HEK293 (cell line): ENCODE results near the gene SNX7.

Experiments used
- BCL6B ChIP-seq: fragments of 450-650 bp; formaldehyde crosslinking; IDR thresholded peaks from 2 replicates; pipeline ENCODE4 v1.5.1; 2017; ENCODE audit warnings: missing biosample characterization, missing genetic modification characterization
- CTCF ChIP-seq: fragments of 450-650 bp; formaldehyde crosslinking; IDR thresholded peaks from 2 replicates; pipeline ENCODE4 v1.5.1; 2016; ENCODE audit warnings: missing biosample characterization, missing genetic modification characterization
- KLF1 ChIP-seq: fragments of 450-650 bp; formaldehyde crosslinking; IDR thresholded peaks from 2 replicates; pipeline ENCODE4 v1.5.1; 2016; ENCODE audit warnings: missing biosample characterization, missing genetic modification characterization
- KLF9 ChIP-seq: fragments of 450-650 bp; formaldehyde crosslinking; IDR thresholded peaks from 2 replicates; pipeline ENCODE4 v1.5.1; 2016; ENCODE audit warnings: missing biosample characterization, missing genetic modification characterization, low read depth
- MYNN ChIP-seq: fragments of 450-650 bp; formaldehyde crosslinking; IDR thresholded peaks from 2 replicates; pipeline ENCODE4 v1.5.1; 2016; ENCODE audit warnings: missing biosample characterization, missing genetic modification characterization, borderline replicate concordance
- PBX3 ChIP-seq: sonication (generic); formaldehyde crosslinking; IDR thresholded peaks from 2 replicates; pipeline ENCODE4 v1.8.1; 2022; ENCODE audit warnings: mild to moderate bottlenecking, moderate library complexity, missing genetic modification reagents
- SALL2 ChIP-seq: fragments of 450-650 bp; formaldehyde crosslinking; IDR thresholded peaks from 2 replicates; pipeline ENCODE4 v1.5.0; 2017; ENCODE audit warnings: missing biosample characterization, mild to moderate bottlenecking, missing genetic modification characterization, borderline replicate concordance
- ZBTB48 ChIP-seq: fragments of 450-650 bp; formaldehyde crosslinking; IDR thresholded peaks from 2 replicates; pipeline ENCODE4 v1.5.1; 2016; ENCODE audit warnings: missing biosample characterization, missing genetic modification characterization
- ZFP3 ChIP-seq: fragments of 450-650 bp; formaldehyde crosslinking; IDR thresholded peaks from 2 replicates; pipeline ENCODE4 v1.5.1; 2016; ENCODE audit warnings: low read depth, missing biosample characterization, missing genetic modification characterization
- ZNF10 ChIP-seq: fragments of 450-650 bp; formaldehyde crosslinking; IDR thresholded peaks from 2 replicates; pipeline ENCODE4 v1.5.1; 2017; ENCODE audit warnings: missing biosample characterization, missing genetic modification characterization
- ZNF184 ChIP-seq: fragments of 450-650 bp; IDR thresholded peaks from 2 replicates; pipeline ENCODE4 v1.5.1; 2018; ENCODE audit warnings: missing biosample characterization, mild to moderate bottlenecking, missing genetic modification characterization
- ZNF501 ChIP-seq: fragments of 450-650 bp; formaldehyde crosslinking; IDR thresholded peaks from 2 replicates; pipeline ENCODE4 v1.5.1; 2016; ENCODE audit warnings: missing biosample characterization, missing genetic modification characterization
- ZNF600 ChIP-seq: fragments of 450-650 bp; formaldehyde crosslinking; IDR thresholded peaks from 2 replicates; pipeline ENCODE4 v1.5.1; 2016; ENCODE audit warnings: missing biosample characterization, missing genetic modification characterization
- ZNF660 ChIP-seq: fragments of 450-650 bp; IDR thresholded peaks from 2 replicates; pipeline ENCODE4 v1.5.1; 2018; ENCODE audit warnings: missing biosample characterization, mild to moderate bottlenecking, missing genetic modification characterization
- ZNF670 ChIP-seq: fragments of 450-650 bp; formaldehyde crosslinking; IDR thresholded peaks from 2 replicates; pipeline ENCODE4 v1.5.1; 2016; ENCODE audit warnings: missing biosample characterization, missing genetic modification characterization, low read depth
- ZNF843 ChIP-seq: fragments of 450-650 bp; formaldehyde crosslinking; IDR thresholded peaks from 2 replicates; pipeline ENCODE4 v1.5.1; 2016; ENCODE audit warnings: missing biosample characterization, missing genetic modification characterization
- ZSCAN23 ChIP-seq: fragments of 450-650 bp; formaldehyde crosslinking; IDR thresholded peaks from 2 replicates; pipeline ENCODE4 v1.5.1; 2016; ENCODE audit warnings: missing biosample characterization, missing genetic modification characterization
- TF ChIP-seq, protein P1 (sequence below): fragments of 450-650 bp; formaldehyde crosslinking; IDR thresholded peaks from 2 replicates; pipeline ENCODE4 v1.5.1; 2016; ENCODE audit warnings: missing biosample characterization, missing genetic modification characterization
- TF ChIP-seq, protein P2 (sequence below): fragments of 450-650 bp; formaldehyde crosslinking; IDR thresholded peaks from 2 replicates; pipeline ENCODE4 v1.5.1; 2017; ENCODE audit warnings: missing biosample characterization, mild to moderate bottlenecking, missing genetic modification characterization, moderate library complexity
- TF ChIP-seq, protein P3 (sequence below): fragments of 450-650 bp; formaldehyde crosslinking; IDR thresholded peaks from 2 replicates; pipeline ENCODE4; 2016; ENCODE audit warnings: missing biosample characterization, missing genetic modification characterization

The SNX7 gene

GRCh38 chr1:98661544-98662355 lies at the start of gene SNX7 (continued):
- TF ChIP-seq ZBTB48 = peak; percentile 40; the same call in 1 of the 2 replicates
- peak; percentile 16; the same call in 1 of the 2 replicates for TF ChIP-seq ZNF600 (tag by site-specific recombination)
- TF ChIP-seq MYNN (tag by site-specific recombination) = no peak
- TF ChIP-seq KLF1 = peak; percentile 94
- TF ChIP-seq ZSCAN23 (tag by site-specific recombination) = no peak
- TF ChIP-seq ZNF843 (tag by site-specific recombination) = 0 out of 2 replicates have a peak, but pooled peaks have one; percentile 28
- no peak; the same call in 1 of the 2 replicates for TF ChIP-seq ZNF660 (tag by site-specific recombination)
- TF ChIP-seq, protein P1, sequence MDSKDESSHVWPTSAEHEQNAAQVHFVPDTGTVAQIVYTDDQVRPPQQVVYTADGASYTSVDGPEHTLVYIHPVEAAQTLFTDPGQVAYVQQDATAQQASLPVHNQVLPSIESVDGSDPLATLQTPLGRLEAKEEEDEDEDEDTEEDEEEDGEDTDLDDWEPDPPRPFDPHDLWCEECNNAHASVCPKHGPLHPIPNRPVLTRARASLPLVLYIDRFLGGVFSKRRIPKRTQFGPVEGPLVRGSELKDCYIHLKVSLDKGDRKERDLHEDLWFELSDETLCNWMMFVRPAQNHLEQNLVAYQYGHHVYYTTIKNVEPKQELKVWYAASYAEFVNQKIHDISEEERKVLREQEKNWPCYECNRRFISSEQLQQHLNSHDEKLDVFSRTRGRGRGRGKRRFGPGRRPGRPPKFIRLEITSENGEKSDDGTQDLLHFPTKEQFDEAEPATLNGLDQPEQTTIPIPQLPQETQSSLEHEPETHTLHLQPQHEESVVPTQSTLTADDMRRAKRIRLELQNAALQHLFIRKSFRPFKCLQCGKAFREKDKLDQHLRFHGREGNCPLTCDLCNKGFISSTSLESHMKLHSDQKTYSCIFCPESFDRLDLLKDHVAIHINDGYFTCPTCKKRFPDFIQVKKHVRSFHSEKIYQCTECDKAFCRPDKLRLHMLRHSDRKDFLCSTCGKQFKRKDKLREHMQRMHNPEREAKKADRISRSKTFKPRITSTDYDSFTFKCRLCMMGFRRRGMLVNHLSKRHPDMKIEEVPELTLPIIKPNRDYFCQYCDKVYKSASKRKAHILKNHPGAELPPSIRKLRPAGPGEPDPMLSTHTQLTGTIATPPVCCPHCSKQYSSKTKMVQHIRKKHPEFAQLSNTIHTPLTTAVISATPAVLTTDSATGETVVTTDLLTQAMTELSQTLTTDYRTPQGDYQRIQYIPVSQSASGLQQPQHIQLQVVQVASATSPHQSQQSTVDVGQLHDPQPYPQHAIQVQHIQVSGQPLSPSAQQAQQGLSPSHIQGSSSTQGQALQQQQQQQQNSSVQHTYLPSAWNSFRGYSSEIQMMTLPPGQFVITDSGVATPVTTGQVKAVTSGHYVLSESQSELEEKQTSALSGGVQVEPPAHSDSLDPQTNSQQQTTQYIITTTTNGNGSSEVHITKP = no peak
- no peak for TF ChIP-seq ZNF10 (tag by site-specific recombination)
- TF ChIP-seq KLF9 (tag by site-specific recombination) = peak; percentile 38
- no peak for TF ChIP-seq ZFP3
- peak; percentile 33; the same call in 1 of the 2 replicates for TF ChIP-seq ZNF184 (tag by site-specific recombination)
- TF ChIP-seq SALL2 (tag by site-specific recombination) = no peak
- TF ChIP-seq ZNF501 = peak; percentile 45; the same call in 1 of the 2 replicates
- TF ChIP-seq CTCF (tag by site-specific recombination) = peak; percentile 53
- TF ChIP-seq, protein P2, sequence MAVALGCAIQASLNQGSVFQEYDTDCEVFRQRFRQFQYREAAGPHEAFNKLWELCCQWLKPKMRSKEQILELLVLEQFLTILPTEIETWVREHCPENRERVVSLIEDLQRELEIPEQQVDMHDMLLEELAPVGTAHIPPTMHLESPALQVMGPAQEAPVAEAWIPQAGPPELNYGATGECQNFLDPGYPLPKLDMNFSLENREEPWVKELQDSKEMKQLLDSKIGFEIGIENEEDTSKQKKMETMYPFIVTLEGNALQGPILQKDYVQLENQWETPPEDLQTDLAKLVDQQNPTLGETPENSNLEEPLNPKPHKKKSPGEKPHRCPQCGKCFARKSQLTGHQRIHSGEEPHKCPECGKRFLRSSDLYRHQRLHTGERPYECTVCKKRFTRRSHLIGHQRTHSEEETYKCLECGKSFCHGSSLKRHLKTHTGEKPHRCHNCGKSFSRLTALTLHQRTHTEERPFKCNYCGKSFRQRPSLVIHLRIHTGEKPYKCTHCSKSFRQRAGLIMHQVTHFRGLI = peak; percentile 20; the same call in 1 of the 2 replicates
- no peak for TF ChIP-seq PBX3 (CRISPR knock-in tag)
- no peak for TF ChIP-seq ZNF670 (tag by site-specific recombination)
- no peak for TF ChIP-seq BCL6B (tag by site-specific recombination)
- TF ChIP-seq, protein P3, sequence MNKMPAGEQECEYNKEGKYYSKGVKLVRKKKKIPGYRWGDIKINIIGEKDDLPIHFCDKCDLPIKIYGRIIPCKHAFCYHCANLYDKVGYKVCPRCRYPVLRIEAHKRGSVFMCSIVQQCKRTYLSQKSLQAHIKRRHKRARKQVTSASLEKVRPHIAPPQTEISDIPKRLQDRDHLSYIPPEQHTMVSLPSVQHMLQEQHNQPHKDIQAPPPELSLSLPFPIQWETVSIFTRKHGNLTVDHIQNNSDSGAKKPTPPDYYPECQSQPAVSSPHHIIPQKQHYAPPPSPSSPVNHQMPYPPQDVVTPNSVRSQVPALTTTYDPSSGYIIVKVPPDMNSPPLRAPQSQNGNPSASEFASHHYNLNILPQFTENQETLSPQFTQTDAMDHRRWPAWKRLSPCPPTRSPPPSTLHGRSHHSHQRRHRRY = no peak
